DND-41 (cell line): ENCODE data around the gene LFNG.

Experiments
- EZH2 ChIP-seq: IDR thresholded peaks from 3 replicates; pipeline ENCODE4 v1.6.1; 2012; ENCODE audit warnings: borderline replicate concordance, low read depth, mild to moderate bottlenecking, moderate library complexity, low read length, inconsistent platforms; ENCODE audit not compliant: severe bottlenecking
- TF ChIP-seq, protein P1 (sequence below): IDR thresholded peaks from 2 replicates; pipeline ENCODE4 v1.5.1; 2012; ENCODE audit warnings: borderline replicate concordance, low read length, moderate library complexity, mild to moderate bottlenecking; ENCODE audit not compliant: poor library complexity, severe bottlenecking; ENCODE audit errors: extremely low read depth

DNA sequence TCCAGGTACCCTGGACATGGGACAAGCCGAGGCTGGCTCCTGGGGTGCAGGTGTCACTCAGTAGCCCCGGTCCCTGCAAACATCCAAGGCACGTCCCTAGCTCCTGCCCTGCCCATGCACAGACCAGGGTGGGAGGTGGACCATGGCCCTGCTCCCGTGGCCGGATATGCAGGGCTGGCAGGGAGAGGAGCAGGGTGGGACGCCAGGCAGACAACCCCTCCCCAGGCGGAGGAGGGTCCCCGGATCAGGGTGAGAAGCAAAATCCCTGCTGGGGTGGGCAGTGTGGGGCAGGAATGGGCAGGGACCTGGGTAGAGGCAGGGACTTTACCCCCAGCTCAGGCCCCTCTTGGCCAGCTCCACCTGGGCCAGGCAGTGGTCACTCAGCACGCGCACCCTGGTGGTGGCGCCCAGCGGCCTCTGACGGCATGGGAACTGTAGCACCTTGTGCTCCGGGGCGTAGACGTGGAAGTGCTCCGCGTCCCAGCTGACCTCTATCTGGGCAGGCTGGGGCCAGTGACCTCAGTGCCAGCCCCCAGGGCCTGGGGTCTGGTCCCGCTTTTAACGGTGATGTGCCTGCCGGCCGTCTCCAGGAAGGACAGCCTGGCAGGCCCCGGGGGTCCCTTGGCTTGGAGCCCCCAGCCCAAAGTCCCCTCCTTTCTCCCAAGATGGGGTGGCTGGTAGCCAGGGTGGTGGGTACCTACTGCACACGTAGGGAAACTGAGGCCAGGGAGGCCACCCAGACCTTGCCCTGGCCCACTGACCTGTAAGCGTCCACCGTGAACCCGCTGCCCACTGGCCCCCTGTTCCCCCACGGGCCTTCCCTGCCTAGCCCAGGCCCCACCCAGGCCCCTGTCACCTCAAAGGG is 44.5 kb upstream of the LFNG start:
- TF ChIP-seq, protein P1, sequence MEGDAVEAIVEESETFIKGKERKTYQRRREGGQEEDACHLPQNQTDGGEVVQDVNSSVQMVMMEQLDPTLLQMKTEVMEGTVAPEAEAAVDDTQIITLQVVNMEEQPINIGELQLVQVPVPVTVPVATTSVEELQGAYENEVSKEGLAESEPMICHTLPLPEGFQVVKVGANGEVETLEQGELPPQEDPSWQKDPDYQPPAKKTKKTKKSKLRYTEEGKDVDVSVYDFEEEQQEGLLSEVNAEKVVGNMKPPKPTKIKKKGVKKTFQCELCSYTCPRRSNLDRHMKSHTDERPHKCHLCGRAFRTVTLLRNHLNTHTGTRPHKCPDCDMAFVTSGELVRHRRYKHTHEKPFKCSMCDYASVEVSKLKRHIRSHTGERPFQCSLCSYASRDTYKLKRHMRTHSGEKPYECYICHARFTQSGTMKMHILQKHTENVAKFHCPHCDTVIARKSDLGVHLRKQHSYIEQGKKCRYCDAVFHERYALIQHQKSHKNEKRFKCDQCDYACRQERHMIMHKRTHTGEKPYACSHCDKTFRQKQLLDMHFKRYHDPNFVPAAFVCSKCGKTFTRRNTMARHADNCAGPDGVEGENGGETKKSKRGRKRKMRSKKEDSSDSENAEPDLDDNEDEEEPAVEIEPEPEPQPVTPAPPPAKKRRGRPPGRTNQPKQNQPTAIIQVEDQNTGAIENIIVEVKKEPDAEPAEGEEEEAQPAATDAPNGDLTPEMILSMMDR = no peak
- no peak for TF ChIP-seq EZH2
